IMR-90 (cell line): ENCODE measurements around the gene BMP8A. TPM values are rescaled to one million over a fixed set of nuclear protein-coding genes. Genes with fewer than 3 reads are reported as not detected.
A peak's percentile ranks its signal among the peaks of the same experiment; 100 is the strongest.

Source experiments
- ATAC-seq: fragments of 200-7000 bp; cut with Tn5 transposase; 2 replicates; pipeline ENCODE4 v1.9.1; 2020; ENCODE audit warnings: low read depth, mild to moderate bottlenecking, moderate library complexity
- BruUV-seq: library from RNA; stranded (reverse); fragments of 400-500 nt; replicated peaks from 2 replicates; lab custom pipeline; 2021; lab: Mats Ljungman, UMichigan
- CTCF ChIA-PET: fragments of 300-600 bp; formaldehyde crosslinking; extraction: SDS; loops from one replicate; lab custom pipeline; 2021; ENCODE audit warnings: antibody characterized with exemption; lab: Yijun Ruan, JAX
- POLR2A ChIA-PET: fragments of 300-600 bp; sonication (Branson Sonifier 250); formaldehyde crosslinking; loops from one replicate; lab custom pipeline; 2022; ENCODE audit warnings: antibody characterized with exemption; ENCODE audit not compliant: unreplicated experiment; lab: Charles Lee
- DNase-seq: peaks from one replicate; pipeline ENCODE4 v3.0.0; 2013
- H2AFZ ChIP-seq: replicated peaks from 2 replicates; pipeline ENCODE3; 2013; ENCODE audit warnings: low read length, mild to moderate bottlenecking; ENCODE audit not compliant: poor library complexity
- H2AK5ac ChIP-seq: 2 replicates; pipeline ENCODE4 v1.6.1; 2013; ENCODE audit warnings: low read depth, low read length, inconsistent platforms
- H2AK9ac ChIP-seq: replicated peaks from 2 replicates; pipeline ENCODE3; 2013; ENCODE audit warnings: mild to moderate bottlenecking, low read depth, low read length, moderate library complexity; ENCODE audit not compliant: poor library complexity
- H2BK120ac ChIP-seq: 2 replicates; pipeline ENCODE4 v1.6.1; 2013; ENCODE audit warnings: low read depth, low read length, inconsistent platforms
- H2BK15ac ChIP-seq: 3 replicates; pipeline ENCODE4 v1.6.1; 2013; ENCODE audit warnings: low read depth, low read length, inconsistent platforms
- H2BK20ac ChIP-seq: 2 replicates; pipeline ENCODE4 v1.6.1; 2013; ENCODE audit warnings: low read depth, mild to moderate bottlenecking, inconsistent platforms, low read length, moderate library complexity
- H2BK5ac ChIP-seq: 2 replicates; pipeline ENCODE4 v1.6.1; 2013; ENCODE audit warnings: mild to moderate bottlenecking, low read depth, low read length, inconsistent platforms; ENCODE audit not compliant: poor library complexity, severe bottlenecking
- H3K14ac ChIP-seq: replicated peaks from 2 replicates; pipeline ENCODE4 v1.6.1; 2013; ENCODE audit warnings: low read depth, low read length, inconsistent platforms
- H3K18ac ChIP-seq: 2 replicates; pipeline ENCODE4 v1.6.1; 2013; ENCODE audit warnings: low read depth, low read length, control low read depth
- H3K23ac ChIP-seq: 2 replicates; pipeline ENCODE4 v1.6.1; 2013; ENCODE audit warnings: low read depth, low read length, inconsistent platforms
- H3K27ac ChIP-seq: 2 replicates; pipeline ENCODE4 v1.5.1; 2013; ENCODE audit warnings: mild to moderate bottlenecking, control low read depth, low read length; ENCODE audit not compliant: insufficient read depth
- H3K27me3 ChIP-seq: 2 replicates; pipeline ENCODE4 v1.6.1; 2013; ENCODE audit warnings: low read length; ENCODE audit not compliant: control insufficient read depth, insufficient read depth
- H3K36me3 ChIP-seq: 2 replicates; pipeline ENCODE4 v1.6.1; 2013; ENCODE audit warnings: low read length, mixed read lengths; ENCODE audit not compliant: control insufficient read depth, insufficient read depth
- H3K4ac ChIP-seq: 2 replicates; pipeline ENCODE4 v1.6.1; 2013; ENCODE audit warnings: low read depth, low read length, inconsistent platforms
- H3K4me1 ChIP-seq: 2 replicates; pipeline ENCODE4 v1.6.1; 2013; ENCODE audit warnings: low read length, mixed read lengths; ENCODE audit not compliant: control insufficient read depth, insufficient read depth
- H3K4me2 ChIP-seq: 2 replicates; pipeline ENCODE4 v1.6.1; 2013; ENCODE audit warnings: low read depth, mild to moderate bottlenecking, control low read depth, low read length, moderate library complexity
- H3K4me3 ChIP-seq: 2 replicates; pipeline ENCODE4 v1.5.1; 2013; ENCODE audit warnings: low read depth, mild to moderate bottlenecking, control low read depth, low read length, moderate library complexity; ENCODE audit not compliant: insufficient read depth
- H3K56ac ChIP-seq: 2 replicates; pipeline ENCODE4 v1.6.1; 2013; ENCODE audit warnings: low read length, inconsistent platforms; ENCODE audit not compliant: insufficient read depth; ENCODE audit errors: extremely low read depth
- H3K79me1 ChIP-seq, 2 experiments: 2 replicates each; pipeline ENCODE4 v1.6.1; 2013; ENCODE audit warnings: low read length in 2 of 2, inconsistent platforms in 1 of 2, low read depth in 1 of 2
- H3K9ac ChIP-seq: 2 replicates; pipeline ENCODE4 v1.6.1; 2013; ENCODE audit warnings: low read depth, low read length, control low read depth
- H3K9me1 ChIP-seq: 2 replicates; pipeline ENCODE4 v1.6.1; 2013; ENCODE audit warnings: low read length, inconsistent platforms; ENCODE audit not compliant: insufficient read depth
- H3K9me3 ChIP-seq: 2 replicates; pipeline ENCODE4 v1.6.1; 2013; ENCODE audit warnings: low read length; ENCODE audit not compliant: control insufficient read depth, insufficient read depth
- H4K20me1 ChIP-seq: 2 replicates; pipeline ENCODE4 v1.6.1; 2013; ENCODE audit warnings: low read length, inconsistent platforms; ENCODE audit not compliant: insufficient read depth
- H4K5ac ChIP-seq: 2 replicates; pipeline ENCODE4 v1.6.1; 2013; ENCODE audit warnings: mild to moderate bottlenecking, low read depth, low read length, control low read depth
- H4K8ac ChIP-seq, 2 experiments: 2 replicates each; pipeline ENCODE4 v1.6.1; 2013; ENCODE audit warnings: low read depth in 2 of 2, low read length in 2 of 2, control low read depth in 1 of 2, inconsistent platforms in 1 of 2
- H4K91ac ChIP-seq: 2 replicates; pipeline ENCODE4 v1.6.1; 2013; ENCODE audit warnings: low read depth, low read length, inconsistent platforms; ENCODE audit not compliant: insufficient read depth
- BHLHE40 ChIP-seq: fragments of 150-350 bp; IDR thresholded peaks from 2 replicates; pipeline ENCODE4 v1.6.1; 2016; ENCODE audit warnings: mild to moderate bottlenecking, low read depth, low read length
- MAFK ChIP-seq: IDR thresholded peaks from 2 replicates; pipeline ENCODE4 v1.6.1; 2012; ENCODE audit warnings: low read depth, low read length, improper control_type of control experiment
- MAZ ChIP-seq: IDR thresholded peaks from 2 replicates; pipeline ENCODE4 v1.6.1; 2012; ENCODE audit warnings: low read depth, mild to moderate bottlenecking, low read length, improper control_type of control experiment, moderate library complexity, borderline replicate concordance
- MXI1 ChIP-seq: IDR thresholded peaks from 2 replicates; pipeline ENCODE4 v1.6.1; 2012; ENCODE audit warnings: low read depth, mild to moderate bottlenecking, low read length, moderate library complexity, borderline replicate concordance
- POLR2A ChIP-seq: IDR thresholded peaks from 2 replicates; pipeline ENCODE4 v1.6.1; 2012; ENCODE audit warnings: mild to moderate bottlenecking, low read depth, low read length
- SMC3 ChIP-seq: fragments of 150-350 bp; IDR thresholded peaks from 2 replicates; pipeline ENCODE4 v1.6.1; 2016; ENCODE audit warnings: low read depth, mild to moderate bottlenecking, antibody characterized with exemption, low read length, moderate library complexity
- USF2 ChIP-seq: fragments of 150-350 bp; IDR thresholded peaks from 2 replicates; pipeline ENCODE4 v1.6.1; 2017; ENCODE audit warnings: mild to moderate bottlenecking, antibody characterized with exemption, low read length, low read depth
- WGBS, 2 experiments: methylation state at CpG; one replicate each; pipeline versions ENCODE4 v1.1.5 to v1.1.7; 2013; ENCODE audit warnings: missing lambda C conversion rate in 2 of 2; ENCODE audit not compliant: insufficient read length in 1 of 2; ENCODE audit errors: extremely low coverage in 2 of 2; 5-methylcytosine and 5-hydroxymethylcytosine counted together
- dilution Hi-C: fragments of 300-500 bp; cut with HindIII; formaldehyde crosslinking; loops from one replicate; pipeline ENCODE4 v1.14.3; 2018; ENCODE audit warnings: low sequenced_read_pairs; ENCODE audit not compliant: unreplicated experiment
- in situ Hi-C: fragments of 300-500 bp; cut with MboI; formaldehyde crosslinking; loops from 3 replicates; pipeline ENCODE4 v1.14.3; 2019; ENCODE audit warnings: low sequenced_read_pairs, inconsistent platforms, mixed read lengths
- intact Hi-C: fragments of 100-400 bp; cut with micrococcal nuclease; formaldehyde crosslinking; loops from 2 replicates; pipeline ENCODE4 v1.10.0; 2022
- microRNA-seq, 2 experiments: library from miRNA; stranded (forward) in 1 of 2; unstranded in 1 of 2; fragments of 10-50 nt in 1 of 2; fragments of <30 nt in 1 of 2; gene quantifications in 1 of 2; microRNA quantifications in 1 of 2; one replicate each; pipeline versions ENCODE3 to v1.1.0; 2013 to 2020; ENCODE audit not compliant: insufficient read depth in 1 of 2, insufficient read length in 1 of 2, unreplicated experiment in 1 of 2
- polyA plus RNA-seq, 3 experiments: library from polyadenylated mRNA; depleted of rRNA; stranded (reverse); fragments of >200 nt; gene quantifications; 2 replicates each; pipeline ENCODE4 v1.2.3, GENCODE V29; 2012; ENCODE audit warnings: low replicate concordance in 1 of 3
- small RNA-seq, 5 experiments: library from RNA; depleted of rRNA; stranded (forward); fragments of <200 nt; gene quantifications; one replicate each; pipeline ENCODE3, GENCODE V24; 2012
- total RNA-seq: library from RNA; depleted of rRNA; stranded (reverse); fragments of >200 nt; gene quantifications from 2 replicates; pipeline ENCODE4 v1.2.3, GENCODE V29; 2012; rRNA removed

The BMP8A gene
- total and polyA plus RNA-seq, 2 of the 4 experiments (the other 2 are of a cell fraction), result not detected

- Histone ChIP-seq H3K9ac (peak overlapping the region; percentile 67), H4K20me1 (peaks cover 62% of the 10 kb centered on the region), H2AK9ac (peak overlapping the region; percentile 4), H2BK120ac (no peak overlapping the region), H3K4me1 (peaks cover 13% of the 10 kb centered on the region), H3K27me3 (no peaks in the 10 kb centered on the region), H3K4me3 (peak overlapping the region; percentile 80), H2BK15ac (no peak overlapping the region), H4K5ac (no peak overlapping the region), H2BK20ac (no peak overlapping the region), H4K8ac (no peak overlapping the region), H3K79me1 (peaks cover 23 to 53% of the 10 kb centered on the region in 2 experiments), H3K27ac (no peak overlapping the region), H4K91ac (no peak overlapping the region), H2AK5ac (peak overlapping the region; percentile 49; the same call in 1 of the 2 replicates), H2BK5ac (no peak overlapping the region), H3K4me2 (peak overlapping the region; percentile 99), H3K18ac (no peak overlapping the region), H3K9me1 (peaks cover 9% of the 10 kb centered on the region), H3K9me3 (no peaks in the 10 kb centered on the region), H3K4ac (no peak overlapping the region), H3K36me3 (peaks cover 40% of the 10 kb centered on the region), H3K23ac (peak overlapping the region; percentile 85), H3K56ac (0 out of 2 replicates have a peak overlapping the region, but pooled peaks have one; percentile 19), H3K14ac (peak overlapping the region; percentile 70; the same call in 1 of the 2 replicates), H2AFZ (no peak overlapping the region)
- BruUV-seq, result no TSS peak
- DNase-seq (peak; percentile 35), ATAC-seq (peak; percentile 30)
- CTCF ChIA-PET, result interaction anchor here (1.2 to 1.3 kb wide), 2 partner anchors 79 to 84 kb away, joined by 4 to 5 read pairs; no protein-coding TSS in a partner anchor
- TF ChIP-seq BHLHE40 (peak; percentile 79), SMC3 (no peak), USF2 (peak; percentile 79), MAFK (no peak), MXI1 (peak; percentile 91; the same call in 1 of the 2 replicates), MAZ (no peak), POLR2A (no peak; the same call in 1 of the 2 replicates)
- in situ Hi-C loops (no loop called here), intact Hi-C loops (no loop called here), dilution Hi-C loops (no loop called here)
- WGBS, 2 experiments, result 42% methylated on average over 2 of the region's 5 CpGs; no CpG with 5 or more reads in 1 of the 2 experiments
- POLR2A ChIA-PET, result interaction anchor here (0.5 kb wide), 1 partner anchor 44 kb away, joined by 8 read pairs; no protein-coding TSS in a partner anchor
Measured at GRCh38 chr1:39574646-39575045, 83.2 kb downstream of the BMP8A start.

Small RNA genes lying within 50 kb of the gene (microRNA-seq; reads per million reads assigned to microRNA genes)
- gene SNORA55 (ENCODE audit: insufficient read depth, insufficient read length), result 4.1 reads per million

Small RNA genes lying within 50 kb of the gene (small RNA-seq; reads per million reads assigned to genes)
- gene SNORA55, result 0.15 to 107 (median 9.6) reads per million in 5 experiments

Other genes with a start within 250 kb of the BMP8A start
- 74.9 and 78.6 TPM in 2 replicates for gene PABPC4, start 85.2 kb downstream of the BMP8A start, total RNA-seq
- gene PABPC4, start 85.2 kb downstream of the BMP8A start, polyA plus RNA-seq (2012; rRNA removed), result 90.3 and 108 TPM in 2 replicates
- gene HEYL, start 148.0 kb downstream of the BMP8A start, total RNA-seq, result not detected in 2 replicates
- gene HEYL, start 148.0 kb downstream of the BMP8A start, polyA plus RNA-seq (2012; rRNA removed), result 0.02 TPM in 1 of 2 replicates, not detected in the other
- not detected in 2 replicates for gene NT5C1A, start 180.5 kb downstream of the BMP8A start, total RNA-seq
- not detected in 2 replicates for gene NT5C1A, start 180.5 kb downstream of the BMP8A start, polyA plus RNA-seq (2012; rRNA removed)
- not detected in 2 replicates for gene HPCAL4, start 199.8 kb downstream of the BMP8A start, total RNA-seq
- 0.02 TPM in 1 of 2 replicates, not detected in the other for gene HPCAL4, start 199.8 kb downstream of the BMP8A start, polyA plus RNA-seq (2012; rRNA removed)
- 40.8 and 40.9 TPM in 2 replicates for gene PPIE, start 247.2 kb downstream of the BMP8A start, total RNA-seq
- gene PPIE, start 247.2 kb downstream of the BMP8A start, polyA plus RNA-seq (2012; rRNA removed), result 61.6 and 68.1 TPM in 2 replicates